NCI-H146 treated with DMSO at 0.1 percent for 48 hours (cell line): ENCODE measurements around the gene KIF2C.
"Not testable (repeated sequence)": the region's sequence is repeated elsewhere in the genome, so short reads cannot be mapped to it uniquely, and the experiment has no call there.

Experiments
- DNase-seq: peaks from one replicate; lab custom pipeline; 2025; ENCODE audit not compliant: unreplicated experiment; lab: John Stamatoyannopoulos, UW

The KIF2C gene

DNA sequence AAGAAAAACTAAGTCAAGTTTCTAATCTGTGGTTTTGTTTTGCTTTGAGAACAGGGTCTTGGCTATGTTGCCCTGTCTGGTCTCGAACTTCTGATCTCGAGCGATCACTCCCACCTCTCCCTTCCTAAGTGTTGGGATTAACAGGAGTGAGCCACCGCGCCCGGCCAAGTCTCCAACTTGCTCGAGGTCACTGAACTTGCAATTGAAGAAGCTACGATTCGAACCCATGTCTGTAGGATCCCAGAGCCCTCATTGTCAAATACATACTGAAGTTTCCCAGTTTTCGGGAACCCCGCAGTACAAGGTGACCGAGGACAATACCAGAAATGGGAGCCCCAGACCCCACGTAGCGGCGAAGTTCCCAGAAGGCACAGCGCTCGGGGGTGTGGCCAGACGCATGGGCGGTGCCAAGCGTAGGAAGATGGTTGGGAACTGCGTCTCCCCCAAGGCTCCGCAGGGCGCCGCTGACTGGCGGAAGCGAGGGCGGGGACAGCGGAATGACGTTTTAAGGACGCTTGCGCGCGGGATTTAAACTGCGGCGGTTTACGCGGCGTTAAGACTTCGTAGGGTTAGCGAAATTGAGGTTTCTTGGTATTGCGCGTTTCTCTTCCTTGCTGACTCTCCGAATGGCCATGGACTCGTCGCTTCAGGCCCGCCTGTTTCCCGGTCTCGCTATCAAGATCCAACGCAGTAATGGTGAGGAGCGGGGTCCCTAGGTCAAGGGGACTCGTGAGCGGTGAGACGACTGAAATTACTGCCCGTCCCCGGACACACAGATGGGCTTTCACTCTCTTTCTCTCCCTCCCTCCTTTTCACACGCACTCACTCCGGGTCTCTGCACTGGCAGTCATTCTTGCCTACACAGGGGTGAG is at the start of gene KIF2C:
TSS of gene KIF2C (plus strand) at position 531 of the 872 bp plus-strand sequence. CDS start at position 627, 96 bp downstream.
- DNase-seq = peak; percentile 80

DNA sequence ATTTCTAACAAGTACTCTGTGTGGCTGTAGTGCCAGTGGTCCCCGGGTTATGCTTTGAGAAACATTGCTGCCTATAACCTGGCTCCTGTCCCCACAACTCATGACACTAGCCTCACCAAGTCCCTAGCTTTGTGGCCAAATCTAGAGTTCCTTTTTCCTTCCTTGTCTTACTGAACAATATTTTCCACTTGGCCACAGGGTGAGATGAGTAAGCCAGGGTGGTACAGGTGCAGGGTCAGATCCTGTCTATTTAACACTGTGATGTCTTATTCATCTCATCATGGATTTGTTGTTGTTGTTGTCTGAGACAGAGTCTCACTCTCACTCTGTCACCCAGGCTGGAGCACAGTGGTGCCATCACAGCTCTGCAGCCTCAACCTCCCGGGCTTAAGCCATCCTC is 46.5 kb upstream of the KIF2C start:
- DNase-seq = no peak

- no peak for DNase-seq
Observed at GRCh38 chr1:44693900-44694299, 45.7 kb upstream of the KIF2C start.

DNA sequence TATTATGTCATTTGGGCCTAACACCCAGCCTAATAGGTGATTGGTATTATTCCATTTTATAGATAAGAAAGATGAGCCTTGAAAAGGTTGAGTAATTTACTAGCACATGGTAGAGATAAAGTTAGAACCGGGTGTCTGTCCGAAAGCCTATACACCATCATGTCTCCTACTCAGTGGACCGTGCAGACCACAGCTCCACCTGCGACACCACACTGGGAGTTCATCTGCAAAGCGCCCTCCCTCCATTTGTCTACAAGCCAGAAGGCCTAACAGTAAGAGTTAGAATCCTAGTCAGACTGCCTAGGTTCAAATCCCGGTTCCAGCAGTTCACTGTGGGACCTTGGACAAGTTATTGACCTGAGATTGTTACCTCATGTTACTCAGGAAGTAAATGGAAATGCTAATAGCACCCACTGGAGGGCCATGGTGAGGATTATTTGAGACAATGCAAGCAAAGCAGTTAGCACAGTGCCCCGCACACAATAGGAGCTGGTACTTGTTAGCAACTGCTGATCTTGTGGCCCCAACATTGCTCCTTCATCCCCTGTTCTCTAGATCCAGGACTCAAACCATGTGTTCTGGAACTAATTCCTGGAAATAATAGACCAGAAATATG is 44.7 kb upstream of the KIF2C start:
- no peak for DNase-seq

GRCh38 chr1:44695671-44696070 is 44.0 kb upstream of the KIF2C start:
- DNase-seq = no peak

- no peak for DNase-seq
Observed at GRCh38 chr1:44696101-44696500, 43.5 kb upstream of the KIF2C start.

GRCh38 chr1:44696789-44697345 is 42.8 kb upstream of the KIF2C start:
- DNase-seq = no peak

- DNase-seq = no peak
Observed at GRCh38 chr1:44698138-44698537, 41.5 kb upstream of the KIF2C start.

DNA sequence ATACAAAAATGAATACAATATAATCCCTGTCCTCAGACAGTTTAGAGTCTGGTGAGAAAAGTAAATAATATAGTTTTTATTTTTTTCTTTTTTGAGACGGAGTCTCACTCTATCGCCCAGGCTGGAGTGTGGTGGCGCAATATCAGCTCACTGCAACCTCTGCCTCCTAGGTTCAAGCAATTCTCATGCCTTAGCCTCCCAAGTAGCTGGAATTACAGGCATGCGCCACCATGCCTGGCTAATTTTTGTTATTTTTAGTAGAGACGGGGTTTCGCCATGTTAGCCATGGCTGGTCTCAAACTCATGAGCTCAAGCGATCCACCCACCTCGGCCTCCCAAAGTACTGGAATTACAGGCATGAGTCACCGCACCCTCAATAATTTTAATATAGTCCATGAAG is 40.3 kb upstream of the KIF2C start:
- DNase-seq = not testable (repeated sequence)

GRCh38 chr1:44700573-44700972 is 39.1 kb upstream of the KIF2C start:
- no peak for DNase-seq

- DNase-seq = no peak
Observed at GRCh38 chr1:44701141-44701573, 38.5 kb upstream of the KIF2C start.

DNA sequence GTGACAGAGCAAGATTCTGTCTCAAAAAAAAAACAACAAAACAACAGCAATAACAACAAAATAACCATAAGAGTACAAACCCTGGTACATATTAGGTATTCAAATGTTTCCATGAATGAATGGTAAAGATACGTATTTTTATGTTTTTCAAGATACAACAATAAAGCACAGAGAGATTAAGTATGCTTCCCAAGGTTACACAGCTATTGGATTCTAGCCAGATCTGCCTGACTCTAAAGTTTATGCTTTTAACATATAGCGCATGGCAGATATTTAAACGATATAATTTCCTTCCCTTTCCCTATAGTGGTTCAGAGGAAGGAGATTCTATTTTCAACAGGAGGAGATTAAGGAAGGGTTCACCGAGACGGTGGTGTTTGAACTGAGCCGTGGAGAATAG is 34.2 kb upstream of the KIF2C start:
- no peak for DNase-seq

GRCh38 chr1:44705938-44706337 is 33.7 kb upstream of the KIF2C start:
- no peak for DNase-seq

- DNase-seq = no peak
Observed at GRCh38 chr1:44707112-44707881, 32.3 kb upstream of the KIF2C start.

- DNase-seq = no peak
Observed at GRCh38 chr1:44707959-44708831, 31.4 kb upstream of the KIF2C start.

GRCh38 chr1:44713321-44713781 is 26.3 kb upstream of the KIF2C start:
- peak; percentile 50 for DNase-seq

- no peak for DNase-seq
Observed at GRCh38 chr1:44714532-44714931, 25.1 kb upstream of the KIF2C start.

DNA sequence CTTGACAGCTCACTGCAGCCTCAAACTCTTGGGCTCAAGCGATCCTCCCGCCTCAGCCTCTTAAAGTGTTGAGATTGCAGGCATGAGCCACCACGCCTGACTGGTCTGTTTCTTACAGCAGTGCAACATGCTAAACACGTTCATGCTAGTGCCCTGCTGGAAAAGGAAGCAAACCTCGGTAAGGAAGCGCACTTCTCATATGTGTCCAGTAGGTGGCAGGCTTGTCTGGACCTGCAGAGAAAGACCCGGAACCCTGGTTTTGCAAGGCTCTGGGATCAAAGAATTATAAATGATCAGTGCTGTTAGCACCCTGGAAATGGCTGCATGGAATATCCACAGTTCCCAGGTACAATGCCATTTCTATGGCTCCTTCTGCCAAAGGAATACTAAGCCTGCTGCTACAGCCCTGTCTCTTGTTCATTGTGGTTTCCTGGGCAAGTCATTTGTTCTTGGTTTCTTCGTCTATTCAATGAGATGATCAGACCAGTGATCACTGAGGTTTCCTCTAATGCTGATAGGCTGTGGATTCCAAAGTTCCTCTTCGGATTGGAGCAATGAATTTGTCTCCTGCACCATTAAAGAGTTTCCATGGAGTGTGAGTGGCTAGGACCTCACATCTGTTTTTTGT is 24.6 kb upstream of the KIF2C start:
- DNase-seq = peak; percentile 37

DNA sequence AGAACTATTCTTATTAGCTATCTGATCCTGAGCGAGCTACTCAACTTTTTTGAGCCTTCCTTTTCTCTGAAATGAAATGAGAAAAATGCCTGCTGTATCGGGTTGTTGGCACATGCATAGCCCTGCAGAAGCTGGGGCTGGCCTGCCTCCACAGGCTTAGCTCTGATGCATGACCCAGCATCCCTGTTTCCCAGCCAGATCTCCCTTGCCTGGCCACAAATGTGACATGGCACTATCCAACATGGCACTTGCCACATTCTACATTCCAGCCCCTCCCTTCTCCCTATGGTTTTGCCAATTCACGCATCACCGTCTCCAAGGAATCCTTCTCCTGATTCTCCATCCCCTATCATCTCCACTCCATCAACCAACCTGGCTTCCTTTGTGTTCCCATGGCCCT is 22.5 kb upstream of the KIF2C start:
- no peak for DNase-seq

DNA sequence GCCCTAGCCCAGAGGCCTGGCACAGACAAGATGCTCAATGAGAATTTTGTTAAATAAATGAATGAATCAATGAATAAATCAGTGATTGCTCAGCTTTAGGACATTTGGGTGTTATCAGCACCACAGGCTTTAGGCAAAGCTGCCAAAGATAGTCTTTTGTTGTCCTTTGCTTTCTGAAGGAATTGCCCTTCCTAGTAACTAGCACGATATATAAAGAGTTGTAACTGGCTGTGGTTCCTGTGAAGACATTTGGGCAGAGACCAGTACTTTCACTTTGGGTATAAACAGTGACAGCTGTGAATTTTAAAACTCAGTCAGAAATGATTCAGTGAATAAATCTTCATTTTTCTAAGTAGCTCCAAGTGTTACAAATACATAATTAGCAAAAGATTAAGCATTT is 22.0 kb upstream of the KIF2C start:
- DNase-seq = no peak
